ENCODE data around the gene CNOT10.

- TF ChIP-seq RAD21 (IDR thresholded peaks at IDR 0.05; ENCODE audit: low read depth) (no peak), EP300 (IDR thresholded peaks at IDR 0.05; ENCODE audit: borderline replicate concordance) (no peak), REST (IDR thresholded peaks at IDR 0.05; ENCODE audit: low read depth) (no peak), CEBPB (IDR thresholded peaks at IDR 0.05) (no peak), EGR1 (IDR thresholded peaks at IDR 0.05) (no peak), MAX (IDR thresholded peaks at IDR 0.05) (no peak), ZBTB7A (IDR thresholded peaks at IDR 0.05; ENCODE audit: low read depth) (no peak), TAF1 (IDR thresholded peaks at IDR 0.05; ENCODE audit: low read depth) (no peak), TEAD4 (IDR thresholded peaks at IDR 0.05) (no peak)
- TF ChIP-seq, protein P1, sequence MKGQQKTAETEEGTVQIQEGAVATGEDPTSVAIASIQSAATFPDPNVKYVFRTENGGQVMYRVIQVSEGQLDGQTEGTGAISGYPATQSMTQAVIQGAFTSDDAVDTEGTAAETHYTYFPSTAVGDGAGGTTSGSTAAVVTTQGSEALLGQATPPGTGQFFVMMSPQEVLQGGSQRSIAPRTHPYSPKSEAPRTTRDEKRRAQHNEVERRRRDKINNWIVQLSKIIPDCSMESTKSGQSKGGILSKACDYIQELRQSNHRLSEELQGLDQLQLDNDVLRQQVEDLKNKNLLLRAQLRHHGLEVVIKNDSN (IDR thresholded peaks at IDR 0.05), result no peak
Measured at GRCh38 chr3:32698506-32698905, 13.5 kb downstream of the CNOT10 start.
